Lower leg skin (tissue), 3 donors: Measurements from ENCODE around the gene NGEF.

ENCODE experiments used
- POLR2A ChIP-seq, 2 donors: fragments of 450-650 bp; IDR thresholded peaks; one replicate each; pipeline ENCODE4 v1.6.1; 2016 to 2017; ENCODE audit warnings: antibody characterized with exemption in 2 of 2, mild to moderate bottlenecking in 1 of 2, moderate library complexity in 1 of 2
- TF ChIP-seq, protein P1 (sequence below), 3 donors: fragments of 450-650 bp; IDR thresholded peaks; one replicate each; pipeline ENCODE4 v1.5.1; 2016; ENCODE audit warnings: antibody characterized with exemption in 3 of 3, mild to moderate bottlenecking in 3 of 3, moderate library complexity in 2 of 3

- TF ChIP-seq, protein P1, sequence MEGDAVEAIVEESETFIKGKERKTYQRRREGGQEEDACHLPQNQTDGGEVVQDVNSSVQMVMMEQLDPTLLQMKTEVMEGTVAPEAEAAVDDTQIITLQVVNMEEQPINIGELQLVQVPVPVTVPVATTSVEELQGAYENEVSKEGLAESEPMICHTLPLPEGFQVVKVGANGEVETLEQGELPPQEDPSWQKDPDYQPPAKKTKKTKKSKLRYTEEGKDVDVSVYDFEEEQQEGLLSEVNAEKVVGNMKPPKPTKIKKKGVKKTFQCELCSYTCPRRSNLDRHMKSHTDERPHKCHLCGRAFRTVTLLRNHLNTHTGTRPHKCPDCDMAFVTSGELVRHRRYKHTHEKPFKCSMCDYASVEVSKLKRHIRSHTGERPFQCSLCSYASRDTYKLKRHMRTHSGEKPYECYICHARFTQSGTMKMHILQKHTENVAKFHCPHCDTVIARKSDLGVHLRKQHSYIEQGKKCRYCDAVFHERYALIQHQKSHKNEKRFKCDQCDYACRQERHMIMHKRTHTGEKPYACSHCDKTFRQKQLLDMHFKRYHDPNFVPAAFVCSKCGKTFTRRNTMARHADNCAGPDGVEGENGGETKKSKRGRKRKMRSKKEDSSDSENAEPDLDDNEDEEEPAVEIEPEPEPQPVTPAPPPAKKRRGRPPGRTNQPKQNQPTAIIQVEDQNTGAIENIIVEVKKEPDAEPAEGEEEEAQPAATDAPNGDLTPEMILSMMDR (IDR thresholded peaks at IDR 0.05), result no peak
- no peak for TF ChIP-seq POLR2A (IDR thresholded peaks at IDR 0.05)
Observed at GRCh38 chr2:232920760-232921159, 92.3 kb downstream of the NGEF start.
